Neural crest cell (in vitro differentiated cells): ENCODE results near the gene TIGD6. TPM values are rescaled to one million over a fixed set of nuclear protein-coding genes. Genes with fewer than 3 reads are reported as not detected.

Experiments used
- DNase-seq: peaks from one replicate; pipeline ENCODE4 v3.0.0; 2021; ENCODE audit warnings: low read depth, mixed read lengths, low spot score
- H3K27ac Mint-ChIP-seq: one replicate; pipeline ENCODE4 v1.8.0; 2021; ENCODE audit warnings: mild to moderate bottlenecking, mixed read lengths; ENCODE audit not compliant: unreplicated experiment
- H3K27me3 Mint-ChIP-seq: 2 replicates; pipeline ENCODE4 v1.8.0; 2021; ENCODE audit warnings: low read depth, mild to moderate bottlenecking, mixed read lengths
- H3K36me3 Mint-ChIP-seq: 2 replicates; pipeline ENCODE4 v1.8.0; 2021; ENCODE audit warnings: low read depth, mild to moderate bottlenecking, mixed read lengths
- H3K4me1 Mint-ChIP-seq: 2 replicates; pipeline ENCODE4 v1.8.0; 2021; ENCODE audit warnings: mixed read lengths
- H3K4me3 Mint-ChIP-seq: one replicate; pipeline ENCODE4 v1.8.0; 2021; ENCODE audit warnings: mild to moderate bottlenecking, mixed read lengths
- H3K9me3 Mint-ChIP-seq: 2 replicates; pipeline ENCODE4 v1.8.0; 2021; ENCODE audit warnings: mixed read lengths
- total RNA-seq: library from RNA; stranded (reverse); gene quantifications from 2 replicates; pipeline ENCODE4 v1.2.1, GENCODE V29; 2021
- TF ChIP-seq, protein P1 (sequence below): fragments of 200-600 bp; sonication (generic); conservative IDR thresholded peaks from 2 replicates; pipeline ENCODE4 v1.5.0; 2021; ENCODE audit warnings: antibody characterized with exemption, mild to moderate bottlenecking

The TIGD6 gene
- total RNA-seq, 1 donor from 2014 or later: 5.9 TPM

DNA sequence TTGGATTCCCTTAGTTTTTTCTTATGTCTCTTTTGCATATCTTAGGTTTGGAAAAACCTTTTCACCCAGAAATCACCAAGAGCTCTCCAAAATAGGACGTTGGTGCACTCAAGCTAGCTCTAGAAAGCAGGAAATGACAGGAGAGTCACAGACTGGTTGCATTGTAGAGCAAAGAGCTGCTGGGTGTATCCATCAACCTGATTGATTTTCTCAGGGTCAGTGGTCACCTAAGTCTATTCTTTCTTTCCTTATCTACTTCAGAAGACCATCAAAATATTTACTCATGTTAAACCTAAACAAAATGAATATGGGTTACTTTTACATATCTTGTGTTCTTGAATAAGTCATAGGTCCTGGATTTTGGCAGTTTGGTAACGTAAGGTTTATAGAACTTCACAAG lies 25.0 kb downstream of the TIGD6 start:
- peaks cover 4% of the 10 kb centered on the region for H3K36me3 Mint-ChIP-seq
- no peaks in the 10 kb centered on the region for H3K4me1 Mint-ChIP-seq
- no peaks in the 10 kb centered on the region for H3K9me3 Mint-ChIP-seq
- TF ChIP-seq, protein P1, sequence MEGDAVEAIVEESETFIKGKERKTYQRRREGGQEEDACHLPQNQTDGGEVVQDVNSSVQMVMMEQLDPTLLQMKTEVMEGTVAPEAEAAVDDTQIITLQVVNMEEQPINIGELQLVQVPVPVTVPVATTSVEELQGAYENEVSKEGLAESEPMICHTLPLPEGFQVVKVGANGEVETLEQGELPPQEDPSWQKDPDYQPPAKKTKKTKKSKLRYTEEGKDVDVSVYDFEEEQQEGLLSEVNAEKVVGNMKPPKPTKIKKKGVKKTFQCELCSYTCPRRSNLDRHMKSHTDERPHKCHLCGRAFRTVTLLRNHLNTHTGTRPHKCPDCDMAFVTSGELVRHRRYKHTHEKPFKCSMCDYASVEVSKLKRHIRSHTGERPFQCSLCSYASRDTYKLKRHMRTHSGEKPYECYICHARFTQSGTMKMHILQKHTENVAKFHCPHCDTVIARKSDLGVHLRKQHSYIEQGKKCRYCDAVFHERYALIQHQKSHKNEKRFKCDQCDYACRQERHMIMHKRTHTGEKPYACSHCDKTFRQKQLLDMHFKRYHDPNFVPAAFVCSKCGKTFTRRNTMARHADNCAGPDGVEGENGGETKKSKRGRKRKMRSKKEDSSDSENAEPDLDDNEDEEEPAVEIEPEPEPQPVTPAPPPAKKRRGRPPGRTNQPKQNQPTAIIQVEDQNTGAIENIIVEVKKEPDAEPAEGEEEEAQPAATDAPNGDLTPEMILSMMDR: no peak
- H3K27ac Mint-ChIP-seq: no peak overlapping the region
- no peaks in the 10 kb centered on the region for H3K27me3 Mint-ChIP-seq
- no peak overlapping the region for H3K4me3 Mint-ChIP-seq
- no peak for DNase-seq

DNA sequence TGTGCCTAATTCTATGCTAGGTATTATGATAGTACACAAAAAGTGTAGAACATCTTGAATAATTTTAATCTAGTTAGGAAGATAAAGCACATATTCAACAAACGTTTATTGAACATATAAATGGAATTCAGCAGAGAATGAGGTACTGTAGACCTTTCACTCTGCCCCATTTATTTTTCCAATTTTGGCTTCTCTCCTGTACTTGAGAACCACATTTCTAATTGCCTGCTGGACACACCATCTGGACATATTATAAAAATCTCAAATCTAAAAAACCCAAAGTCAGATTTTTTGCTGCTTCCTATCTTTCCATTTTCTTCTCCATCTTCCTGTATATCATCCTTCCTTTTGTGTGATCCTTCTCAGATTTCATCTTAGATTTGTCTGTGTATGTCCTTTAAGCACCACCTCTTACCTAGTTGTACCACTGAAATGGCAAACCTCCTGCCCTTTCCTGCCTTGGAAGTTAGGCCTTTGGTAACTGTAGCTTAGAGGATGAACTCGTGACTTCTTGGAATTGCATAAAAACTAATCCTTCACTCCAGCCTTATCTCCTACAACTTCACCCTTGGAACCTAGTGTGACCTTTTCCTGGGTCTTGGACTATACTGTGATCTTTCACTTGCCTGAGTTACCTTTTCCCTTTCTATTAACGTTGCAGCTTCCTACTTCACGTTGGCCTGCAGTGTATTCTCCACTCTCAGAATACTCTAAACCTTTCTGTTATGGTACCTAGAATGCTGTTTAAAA lies 31.1 kb downstream of the TIGD6 start:
- Mint-ChIP-seq H3K4me3 (no peak overlapping the region), H3K9me3 (no peaks in the 10 kb centered on the region), H3K36me3 (peaks cover 4% of the 10 kb centered on the region), H3K4me1 (no peaks in the 10 kb centered on the region), H3K27ac (no peak overlapping the region), H3K27me3 (no peaks in the 10 kb centered on the region)
- TF ChIP-seq, protein P1: no peak
- DNase-seq: no peak

DNA sequence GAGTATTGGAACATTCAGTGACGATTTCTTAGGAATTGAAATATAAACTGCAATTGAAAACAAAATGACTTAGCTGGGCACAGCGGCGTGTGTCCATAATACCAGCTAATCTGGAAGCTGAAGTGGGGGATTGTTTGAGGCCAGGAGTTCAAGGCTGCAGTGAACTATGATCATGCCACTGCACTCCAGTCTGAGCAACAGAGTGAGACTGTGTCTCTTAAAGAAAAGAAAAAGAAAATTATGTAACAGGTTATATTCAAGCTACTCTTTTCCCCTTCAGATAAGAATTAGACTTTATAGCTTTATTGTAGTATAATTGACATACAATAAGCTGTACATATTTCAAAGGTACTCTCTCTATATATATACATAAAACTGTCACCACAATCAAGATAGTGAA lies 33.5 kb downstream of the TIGD6 start:
- H3K27me3 Mint-ChIP-seq: no peaks in the 10 kb centered on the region
- H3K36me3 Mint-ChIP-seq: peaks cover 1% of the 10 kb centered on the region
- no peak for DNase-seq
- no peaks in the 10 kb centered on the region for H3K9me3 Mint-ChIP-seq
- no peak overlapping the region for H3K4me3 Mint-ChIP-seq
- no peak overlapping the region for H3K27ac Mint-ChIP-seq
- TF ChIP-seq, protein P1: no peak
- H3K4me1 Mint-ChIP-seq: peaks cover 7% of the 10 kb centered on the region

DNA sequence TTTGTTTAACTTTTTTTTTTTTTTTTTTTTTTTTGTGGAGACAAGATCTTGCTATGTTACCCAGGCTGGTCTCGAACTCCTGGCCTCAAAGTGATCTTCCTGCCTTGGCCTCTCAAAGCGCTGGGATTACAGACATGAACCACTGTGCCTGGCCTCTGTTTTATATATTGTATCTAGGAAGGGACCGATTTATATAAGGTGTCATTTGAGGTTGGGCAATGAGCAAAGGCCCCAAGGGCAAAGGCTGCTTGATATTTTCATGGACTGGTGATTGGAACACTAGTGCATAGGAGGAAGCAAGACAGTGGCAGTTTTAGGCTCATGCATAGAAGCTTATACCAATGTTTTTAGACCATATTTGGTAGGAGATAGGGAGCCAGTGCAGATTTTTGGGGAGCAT lies 36.7 kb downstream of the TIGD6 start:
- Mint-ChIP-seq H3K36me3 (no peaks in the 10 kb centered on the region), H3K27ac (no peak overlapping the region), H3K27me3 (no peaks in the 10 kb centered on the region), H3K4me3 (peak overlapping the region; percentile 50), H3K9me3 (no peaks in the 10 kb centered on the region), H3K4me1 (peaks cover 29% of the 10 kb centered on the region)
- no peak for DNase-seq
- TF ChIP-seq, protein P1: no peak

DNA sequence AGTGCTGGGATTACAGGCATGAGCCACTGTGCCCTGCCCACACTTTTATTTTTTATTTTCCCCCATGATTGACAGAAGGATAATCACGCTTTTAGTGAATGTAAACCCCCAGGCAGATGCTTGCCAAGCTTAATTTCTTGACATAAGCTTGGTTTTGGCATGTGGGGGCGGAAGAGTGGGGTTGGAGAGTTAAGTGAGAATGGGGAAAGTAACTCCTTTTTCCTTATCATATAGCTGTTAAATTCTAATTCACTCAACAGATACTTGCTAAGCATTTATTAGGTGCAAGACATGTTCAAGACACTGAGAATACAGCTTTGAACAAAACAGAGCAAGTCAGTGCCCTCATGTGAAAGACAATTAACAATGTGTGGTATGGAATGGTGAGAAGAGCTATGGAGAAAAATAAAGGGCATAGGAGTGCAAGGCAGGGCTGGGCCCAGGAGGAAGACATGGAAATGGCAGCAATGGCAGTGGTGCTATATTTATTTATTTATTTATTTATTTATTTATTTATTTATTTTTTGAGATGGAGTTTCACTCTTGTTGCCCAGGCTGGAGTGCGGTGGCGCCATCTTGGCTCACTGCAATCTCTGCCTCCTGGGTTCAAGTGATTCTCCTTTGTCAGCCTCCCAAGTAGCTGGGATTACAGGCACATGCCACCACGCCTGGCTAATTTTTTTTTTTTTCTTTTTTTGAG lies 37.7 kb downstream of the TIGD6 start:
- no peak overlapping the region for H3K4me3 Mint-ChIP-seq

More for the DNA sequence above, 37.7 kb downstream of the TIGD6 start:
- H3K27me3 Mint-ChIP-seq: no peaks in the 10 kb centered on the region
- no peaks in the 10 kb centered on the region for H3K9me3 Mint-ChIP-seq
- TF ChIP-seq, protein P1: no peak
- H3K27ac Mint-ChIP-seq: no peak overlapping the region
- H3K36me3 Mint-ChIP-seq: no peaks in the 10 kb centered on the region
- H3K4me1 Mint-ChIP-seq: peaks cover 29% of the 10 kb centered on the region
- no peak for DNase-seq
